ENCODE data around the gene ABCA13.

Gene ABCA13

GRCh38 chr7:48525736-48526732 lies 354.8 kb downstream of the ABCA13 start:
- DNase-seq, result no peak

DNA sequence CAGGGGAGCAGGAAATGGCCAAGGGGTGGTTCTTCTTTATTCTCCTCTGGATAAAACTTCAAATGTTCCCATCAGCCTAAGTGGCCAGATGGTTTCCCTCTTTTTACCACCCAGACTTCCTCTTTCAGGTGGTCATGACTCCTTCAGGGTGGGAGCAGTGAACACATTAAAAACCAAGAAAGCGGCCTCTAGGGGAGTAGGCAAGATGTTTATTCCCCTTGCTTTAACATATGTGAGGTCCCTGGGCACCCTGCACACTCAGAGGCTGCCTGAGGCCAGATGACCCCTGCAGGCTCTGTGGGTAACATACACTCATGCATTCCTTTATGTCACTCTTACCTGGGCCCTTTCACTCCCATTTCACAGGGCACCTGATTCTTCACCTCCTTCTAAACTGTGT lies 357.4 kb downstream of the ABCA13 start:
- no peak for DNase-seq

DNA sequence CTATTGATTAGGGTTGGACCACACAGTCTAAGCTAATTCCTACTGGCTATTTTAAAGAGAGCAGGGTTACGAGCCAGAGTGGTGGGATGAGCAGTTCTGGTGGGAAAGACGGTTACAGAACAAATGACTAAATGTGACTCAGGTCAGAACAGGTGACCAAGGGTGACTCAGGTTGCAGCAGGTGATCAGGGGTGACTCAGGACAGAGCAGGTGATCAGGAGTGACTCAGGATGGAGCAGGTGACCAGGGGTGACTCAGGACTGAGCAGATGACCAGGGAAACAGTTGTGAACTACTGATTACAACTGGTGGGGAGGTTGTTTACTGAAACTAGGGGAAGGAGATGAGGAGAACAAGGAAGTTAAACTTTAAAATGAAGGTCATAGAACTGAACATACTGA lies 366.3 kb downstream of the ABCA13 start:
- DNase-seq, result no peak

DNA sequence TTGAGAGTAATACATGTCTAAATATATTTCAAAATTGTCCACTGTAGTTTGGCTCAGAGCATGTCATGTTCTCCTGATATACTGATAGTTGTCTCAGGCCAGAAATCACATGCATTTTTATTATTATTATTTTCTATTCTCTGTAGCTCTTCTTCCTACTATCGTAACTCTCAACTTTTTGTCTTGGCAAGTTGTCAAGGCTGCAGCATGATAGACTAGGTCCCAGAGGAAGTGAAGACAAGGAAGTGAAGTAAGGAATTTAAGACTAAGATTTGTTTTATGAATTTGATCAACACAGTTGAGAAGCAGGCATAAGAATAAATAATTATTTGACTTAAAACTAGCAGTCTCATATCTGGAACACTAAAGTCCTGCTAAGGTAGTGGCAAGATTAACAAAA lies 369.5 kb downstream of the ABCA13 start:
- DNase-seq, result no peak

- no peak for DNase-seq
These were observed 377.4 kb downstream of the ABCA13 start for GRCh38 chr7:48548667-48549066.

GRCh38 chr7:48551652-48552051 lies 380.4 kb downstream of the ABCA13 start:
- DNase-seq, result no peak

GRCh38 chr7:48563334-48563733 lies 392.1 kb downstream of the ABCA13 start:
- no peak for DNase-seq

DNA sequence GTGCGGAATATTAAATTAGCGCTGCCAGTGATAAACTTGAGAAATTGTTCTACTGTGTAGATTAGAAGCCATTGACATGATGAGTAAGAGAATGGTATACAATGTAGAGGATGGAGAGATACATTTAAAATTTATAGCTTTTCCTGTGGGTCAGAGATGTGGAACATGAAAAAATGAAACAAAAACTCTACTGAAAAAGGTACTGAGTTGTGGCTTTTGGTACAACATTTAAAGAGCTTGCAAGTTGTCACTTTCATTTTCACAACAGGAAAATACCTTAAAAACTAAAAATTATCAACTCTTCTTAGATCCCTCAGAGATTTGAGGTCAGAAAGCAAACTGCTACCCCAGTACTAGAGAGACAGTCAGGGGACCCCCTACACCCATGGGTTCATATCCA lies 404.3 kb downstream of the ABCA13 start:
- no peak for DNase-seq

GRCh38 chr7:48587475-48587874 lies 416.2 kb downstream of the ABCA13 start:
- DNase-seq, result no peak

GRCh38 chr7:48594349-48594748 lies 423.1 kb downstream of the ABCA13 start:
- DNase-seq, result no peak

DNA sequence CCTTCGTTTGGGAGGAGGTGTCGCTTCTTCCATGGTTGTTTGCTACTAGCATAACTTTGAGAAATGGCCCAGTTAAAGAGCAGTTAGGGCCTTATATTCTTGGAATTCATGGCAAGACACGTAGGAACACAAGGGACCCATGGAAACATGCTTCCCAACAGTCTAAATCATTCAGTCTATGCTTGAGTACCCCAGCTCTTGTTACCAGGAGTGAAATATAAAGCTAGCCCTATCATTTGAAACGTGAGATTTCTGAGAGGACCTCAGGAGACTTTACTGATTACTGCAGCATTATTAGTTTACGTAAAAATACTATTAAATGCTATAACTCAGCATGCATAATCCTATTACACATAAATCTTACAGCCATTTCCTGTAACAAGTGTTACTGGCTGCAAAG lies 424.5 kb downstream of the ABCA13 start:
- DNase-seq, result no peak

GRCh38 chr7:48610705-48611104 lies 439.4 kb downstream of the ABCA13 start:
- DNase-seq, result no peak

- no peak for DNase-seq
These were observed 440.7 kb downstream of the ABCA13 start for GRCh38 chr7:48611993-48612392.

GRCh38 chr7:48617508-48617907 lies 446.2 kb downstream of the ABCA13 start:
- no peak for DNase-seq

DNA sequence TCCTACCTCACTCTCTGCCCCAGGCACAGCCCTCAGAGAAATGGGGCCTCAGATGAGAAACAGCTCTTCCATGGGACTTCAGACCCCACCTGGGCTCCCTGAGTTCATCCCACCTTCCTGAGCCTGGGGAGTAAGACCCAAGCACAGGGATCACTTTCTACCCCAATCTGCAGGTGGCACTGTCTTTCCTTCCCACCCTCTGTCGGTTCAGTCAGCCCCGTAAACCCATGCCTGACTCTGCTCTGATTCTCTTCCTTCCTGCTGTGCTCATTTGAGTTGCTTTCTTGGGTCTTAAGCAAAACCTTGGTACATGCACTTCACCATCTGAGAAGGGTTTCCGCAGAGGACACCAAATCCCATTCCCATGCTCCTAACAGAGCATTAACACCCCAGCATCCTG lies 446.7 kb downstream of the ABCA13 start:
- DNase-seq, result no peak

DNA sequence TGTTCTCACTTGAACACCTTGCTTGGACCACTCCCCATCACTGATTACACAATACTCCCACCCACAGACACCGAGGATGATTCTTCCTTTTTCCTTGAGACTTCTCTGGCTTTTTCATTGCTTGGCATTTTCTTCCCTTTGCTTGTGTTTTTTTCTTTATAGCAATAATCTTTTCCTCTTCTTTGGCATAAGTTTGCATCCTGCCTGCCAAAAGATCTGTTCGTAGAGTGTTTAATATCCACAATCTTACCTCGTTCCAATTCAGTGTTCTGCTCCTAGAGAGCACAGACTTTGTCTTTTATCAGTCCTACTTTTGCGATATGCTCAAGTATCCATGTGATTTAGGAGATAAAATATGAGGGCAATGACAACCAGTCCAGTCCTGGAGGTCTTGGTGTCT lies 449.8 kb downstream of the ABCA13 start:
- DNase-seq, result no peak

GRCh38 chr7:48627164-48627563 lies 455.9 kb downstream of the ABCA13 start:
- DNase-seq, result no peak

- no peak for DNase-seq
These were observed 457.6 kb downstream of the ABCA13 start for GRCh38 chr7:48628793-48629349.

GRCh38 chr7:48634116-48634632 lies 462.9 kb downstream of the ABCA13 start:
- DNase-seq, result no peak

- no peak for DNase-seq
These were observed 464.5 kb downstream of the ABCA13 start for GRCh38 chr7:48635796-48636195.

DNA sequence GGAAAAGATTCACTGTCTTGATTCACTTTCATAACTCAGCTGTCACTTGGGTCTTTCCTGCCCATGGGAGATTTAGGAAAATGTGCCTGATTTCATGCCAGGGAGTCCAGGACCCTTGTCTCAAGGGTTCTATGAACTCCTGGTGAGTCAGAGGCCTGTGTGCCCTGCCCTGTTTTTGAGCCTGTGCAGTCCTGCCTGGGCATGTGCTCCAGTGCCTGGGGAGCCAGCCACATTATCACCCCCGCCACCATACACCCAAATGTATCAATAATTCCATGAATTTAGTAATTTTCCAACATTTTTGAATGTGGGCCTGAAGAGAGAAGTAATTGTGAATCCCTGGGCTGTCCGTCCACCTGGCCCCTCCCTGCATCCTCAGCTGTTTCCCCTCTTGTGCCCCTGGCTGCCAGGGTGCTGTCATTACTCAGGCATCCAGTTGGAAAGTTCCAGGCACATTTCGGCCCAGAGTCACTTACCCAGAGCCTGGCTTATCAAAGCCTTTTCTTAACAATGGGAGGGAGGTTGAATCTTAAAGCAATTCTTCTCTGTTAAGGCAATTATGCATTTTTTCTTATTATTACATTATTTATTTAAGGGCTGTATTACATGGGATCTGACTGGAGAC lies 465.2 kb downstream of the ABCA13 start:
- DNase-seq, result no peak

GRCh38 chr7:48637382-48637781 lies 466.1 kb downstream of the ABCA13 start:
- DNase-seq, result no peak

- DNase-seq, result no peak
These were observed 466.8 kb downstream of the ABCA13 start for GRCh38 chr7:48638041-48638440.
